NCI-H82 treated with DMSO at 0.1 percent for 48 hours (cell line): Measurements from ENCODE around the gene CLCN7.
"Not testable (repeated sequence)": the region's sequence is repeated elsewhere in the genome, so short reads cannot be mapped to it uniquely, and the experiment has no call there.

Experiments used
- DNase-seq: peaks from one replicate; lab custom pipeline; 2025; ENCODE audit not compliant: unreplicated experiment; lab: John Stamatoyannopoulos, UW

CLCN7 gene

GRCh38 chr16:1447965-1448364 is 26.9 kb downstream of the CLCN7 start:
- no peak for DNase-seq

- no peak for DNase-seq
Measured at GRCh38 chr16:1446296-1447080, 28.3 kb downstream of the CLCN7 start.

- no peak for DNase-seq
Measured at GRCh38 chr16:1445518-1446203, 29.2 kb downstream of the CLCN7 start.

- DNase-seq: no peak
Measured at GRCh38 chr16:1444730-1445517, 29.9 kb downstream of the CLCN7 start.

- no peak for DNase-seq
Measured at GRCh38 chr16:1443980-1444729, 30.7 kb downstream of the CLCN7 start, which contains the start of gene CCDC154. TSS of gene CCDC154 (minus strand) at chr16:1444556. CDS start at chr16:1444322, 234 bp downstream.

- no peak for DNase-seq
Measured at GRCh38 chr16:1443403-1443973, 31.3 kb downstream of the CLCN7 start.

GRCh38 chr16:1442697-1443096 is 32.1 kb downstream of the CLCN7 start:
- no peak for DNase-seq

- no peak for DNase-seq
Measured at GRCh38 chr16:1441391-1441829, 33.4 kb downstream of the CLCN7 start.

GRCh38 chr16:1439699-1440074 is 35.1 kb downstream of the CLCN7 start:
- not testable (repeated sequence) for DNase-seq

- no peak for DNase-seq
Measured at GRCh38 chr16:1439058-1439698, 35.6 kb downstream of the CLCN7 start.

- DNase-seq: no peak
Measured at GRCh38 chr16:1438229-1439057, 36.4 kb downstream of the CLCN7 start.

GRCh38 chr16:1437606-1438005 is 37.2 kb downstream of the CLCN7 start:
- DNase-seq: no peak

GRCh38 chr16:1436731-1437355 is 38.0 kb downstream of the CLCN7 start:
- DNase-seq: no peak

- DNase-seq: no peak
Measured at GRCh38 chr16:1435921-1436697, 38.7 kb downstream of the CLCN7 start.

GRCh38 chr16:1434644-1435592 is 39.9 kb downstream of the CLCN7 start:
- DNase-seq: no peak

GRCh38 chr16:1433756-1434155 is 41.1 kb downstream of the CLCN7 start:
- no peak for DNase-seq

GRCh38 chr16:1433263-1433560 is 41.6 kb downstream of the CLCN7 start:
- no peak for DNase-seq
